ENCODE results near the gene METTL5.
A peak's percentile ranks its signal among the peaks of the same experiment; 100 is the strongest.
"Not testable (repeated sequence)": the region's sequence is repeated elsewhere in the genome, so short reads cannot be mapped to it uniquely, and the experiment has no call there.

The METTL5 gene

DNA sequence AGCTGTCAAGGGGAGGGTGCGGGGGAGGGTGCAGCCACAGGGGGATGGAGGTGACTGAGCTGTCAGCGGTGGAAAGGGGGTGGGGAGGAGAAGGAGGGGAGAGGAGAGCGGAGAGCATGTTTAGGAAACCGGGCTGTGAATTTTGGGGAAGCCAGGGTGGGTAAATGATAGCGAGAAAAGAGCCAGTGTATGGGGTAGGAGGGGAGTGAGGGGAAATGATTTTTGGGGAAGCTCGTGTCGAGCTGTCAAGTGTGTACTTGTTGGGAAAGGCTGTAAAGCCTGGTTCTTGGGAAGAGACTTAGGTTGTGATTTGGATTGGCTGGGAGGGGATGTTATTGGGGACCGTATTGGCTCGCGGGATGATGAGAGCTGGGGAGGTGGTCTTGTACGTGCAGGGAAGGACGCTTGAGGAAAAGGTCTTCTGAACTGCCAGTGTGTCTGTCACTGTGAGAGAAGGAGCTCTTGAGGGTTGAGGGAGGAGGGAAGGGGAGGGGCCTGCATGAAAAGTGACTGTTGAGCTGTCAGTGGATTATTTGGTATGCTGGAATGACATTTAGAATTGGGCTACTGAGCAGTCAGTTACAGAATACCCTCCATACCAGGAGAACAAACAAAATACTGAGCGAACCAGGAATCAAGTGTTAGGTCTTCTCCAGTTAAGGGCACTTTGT is 3.6 kb upstream of the METTL5 start:
- peak; percentile 53 for DNase-seq (ENCODE audit: low spot score)

GRCh38 chr2:169827272-169828140 is 2.8 kb upstream of the METTL5 start, which contains the start of gene UBR3:
TSS of gene UBR3 (plus strand) at chr2:169827454. CDS start at chr2:169827508, 54 bp downstream.
- DNase-seq (ENCODE audit: low spot score) = peak; percentile 93

DNA sequence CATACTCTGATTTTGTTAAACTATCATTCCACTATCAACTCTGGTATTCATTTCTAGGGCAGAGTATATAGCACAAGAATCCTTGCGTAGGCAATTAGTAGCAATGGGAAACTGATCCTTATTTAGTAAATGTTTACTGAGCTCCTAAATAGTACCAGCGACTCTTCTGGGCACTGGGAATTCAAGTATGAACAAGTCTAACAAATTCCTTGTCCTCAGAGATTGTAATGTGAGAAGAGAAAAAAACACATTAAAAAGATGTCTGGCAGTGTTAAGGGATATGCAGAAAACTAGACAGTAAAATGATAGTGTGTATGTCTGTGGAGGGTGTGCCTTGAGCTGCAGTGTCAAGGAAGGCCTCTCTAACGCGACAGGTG is 721 bp downstream of the METTL5 start:
- DNase-seq (ENCODE audit: low spot score) = no peak

GRCh38 chr2:169822785-169823392 is 1.8 kb downstream of the METTL5 start:
- no peak for DNase-seq (ENCODE audit: low spot score)

- DNase-seq (ENCODE audit: low spot score) = no peak
Observed at GRCh38 chr2:169822036-169822435, 2.7 kb downstream of the METTL5 start.

GRCh38 chr2:169820101-169820500 is 4.6 kb downstream of the METTL5 start:
- peak; percentile 71 for DNase-seq (ENCODE audit: low spot score)

- no peak for DNase-seq (ENCODE audit: low spot score)
Observed at GRCh38 chr2:169819106-169819505, 5.6 kb downstream of the METTL5 start.

DNA sequence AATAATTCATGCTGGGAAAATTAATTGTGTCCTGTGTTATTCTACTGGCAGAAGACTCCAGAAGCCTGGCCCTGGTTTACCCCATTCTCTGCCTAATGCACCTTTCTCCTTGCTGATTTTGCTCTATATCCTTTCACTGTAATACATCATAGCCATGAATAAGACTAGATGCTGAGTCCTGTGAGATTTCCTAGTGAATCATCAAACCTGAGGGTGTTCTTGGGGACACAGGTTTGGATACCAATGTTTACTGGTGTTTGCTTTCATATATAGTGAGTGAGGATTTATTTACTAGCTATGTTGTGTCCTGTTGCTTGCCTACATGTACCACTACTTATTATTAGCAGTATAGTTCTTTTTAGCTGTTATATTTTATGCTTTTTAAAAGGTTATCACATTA is 6.5 kb downstream of the METTL5 start:
- DNase-seq (ENCODE audit: low spot score) = peak; percentile 49

- DNase-seq (ENCODE audit: low spot score) = not testable (repeated sequence)
Observed at GRCh38 chr2:169817369-169817768, 7.3 kb downstream of the METTL5 start.

DNA sequence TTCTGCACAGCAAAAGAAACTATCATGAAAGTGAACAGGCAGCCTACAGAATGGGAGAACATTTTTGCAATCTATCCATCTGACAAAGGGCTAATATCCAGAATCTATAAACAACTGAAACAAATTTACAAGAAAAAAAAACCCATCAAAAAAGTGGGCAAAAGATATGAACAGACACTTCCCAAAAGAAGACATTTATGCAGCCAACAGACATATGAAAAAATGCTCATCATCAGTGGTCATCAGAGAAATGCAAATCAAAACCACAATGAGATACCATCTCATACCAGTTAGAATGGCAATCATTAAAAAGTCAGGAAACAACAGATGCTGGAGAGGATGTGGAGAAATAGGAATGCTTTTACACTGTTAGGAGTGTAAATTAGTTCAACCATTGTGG is 7.7 kb downstream of the METTL5 start:
- DNase-seq (ENCODE audit: low spot score) = not testable (repeated sequence)

DNA sequence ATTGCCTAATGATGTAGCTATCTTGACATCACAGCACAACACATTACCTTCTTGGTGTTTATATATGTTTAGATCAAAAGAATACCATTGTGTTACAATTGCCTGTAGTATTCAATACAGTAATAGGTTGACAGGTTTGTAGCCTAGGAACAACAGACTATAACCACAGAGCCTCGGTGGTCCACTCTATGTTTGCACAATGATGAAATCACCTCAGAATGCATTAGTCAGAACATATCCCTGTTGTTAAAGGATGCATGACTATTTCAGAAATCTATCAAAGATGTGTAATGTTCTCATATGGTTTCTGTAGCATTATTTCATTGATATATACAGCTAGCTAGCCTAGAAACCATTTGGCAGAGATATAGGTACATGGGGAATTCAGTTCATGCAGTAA is 8.9 kb downstream of the METTL5 start:
- peak; percentile 90 for DNase-seq (ENCODE audit: low spot score)

DNA sequence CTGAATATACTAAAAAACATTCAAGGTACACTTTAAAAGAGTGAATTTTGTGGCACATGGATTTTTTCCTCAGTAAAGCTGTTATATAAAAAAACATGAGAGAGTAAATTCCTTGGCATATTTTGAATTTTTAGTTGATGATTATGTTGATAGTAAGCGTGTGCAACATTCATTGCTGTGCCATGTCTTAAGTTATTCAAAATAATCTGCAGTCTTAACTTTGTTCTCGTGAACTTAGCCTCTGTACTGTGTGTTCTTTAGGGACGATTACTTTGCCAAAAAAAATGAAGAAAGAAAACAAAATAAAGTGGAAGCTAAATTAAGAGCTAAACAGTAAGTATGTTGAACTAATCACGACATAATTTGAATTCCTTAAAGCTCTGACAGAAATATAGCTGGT is 16.5 kb downstream of the METTL5 start:
- no peak for DNase-seq (ENCODE audit: low spot score)

DNA sequence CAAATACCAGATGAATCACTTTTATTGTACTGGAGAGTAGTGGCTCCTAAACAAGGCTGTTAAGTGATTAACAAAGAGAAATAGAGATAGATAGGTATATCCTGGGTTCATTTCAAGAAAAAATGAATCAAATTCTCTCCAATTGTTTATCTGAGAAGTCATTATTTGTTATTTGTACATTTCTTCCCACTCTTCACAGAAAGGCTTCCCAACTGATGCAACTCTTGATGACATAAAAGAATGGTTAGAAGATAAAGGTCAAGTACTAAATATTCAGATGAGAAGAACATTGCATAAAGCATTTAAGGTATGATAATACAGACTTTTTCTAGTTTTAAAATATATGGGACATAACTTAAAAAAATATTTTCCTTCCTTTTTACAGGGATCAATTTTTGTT is 18.1 kb downstream of the METTL5 start:
- no peak for DNase-seq (ENCODE audit: low spot score)

- DNase-seq (ENCODE audit: low spot score) = no peak
Observed at GRCh38 chr2:169803480-169803879, 21.2 kb downstream of the METTL5 start.

DNA sequence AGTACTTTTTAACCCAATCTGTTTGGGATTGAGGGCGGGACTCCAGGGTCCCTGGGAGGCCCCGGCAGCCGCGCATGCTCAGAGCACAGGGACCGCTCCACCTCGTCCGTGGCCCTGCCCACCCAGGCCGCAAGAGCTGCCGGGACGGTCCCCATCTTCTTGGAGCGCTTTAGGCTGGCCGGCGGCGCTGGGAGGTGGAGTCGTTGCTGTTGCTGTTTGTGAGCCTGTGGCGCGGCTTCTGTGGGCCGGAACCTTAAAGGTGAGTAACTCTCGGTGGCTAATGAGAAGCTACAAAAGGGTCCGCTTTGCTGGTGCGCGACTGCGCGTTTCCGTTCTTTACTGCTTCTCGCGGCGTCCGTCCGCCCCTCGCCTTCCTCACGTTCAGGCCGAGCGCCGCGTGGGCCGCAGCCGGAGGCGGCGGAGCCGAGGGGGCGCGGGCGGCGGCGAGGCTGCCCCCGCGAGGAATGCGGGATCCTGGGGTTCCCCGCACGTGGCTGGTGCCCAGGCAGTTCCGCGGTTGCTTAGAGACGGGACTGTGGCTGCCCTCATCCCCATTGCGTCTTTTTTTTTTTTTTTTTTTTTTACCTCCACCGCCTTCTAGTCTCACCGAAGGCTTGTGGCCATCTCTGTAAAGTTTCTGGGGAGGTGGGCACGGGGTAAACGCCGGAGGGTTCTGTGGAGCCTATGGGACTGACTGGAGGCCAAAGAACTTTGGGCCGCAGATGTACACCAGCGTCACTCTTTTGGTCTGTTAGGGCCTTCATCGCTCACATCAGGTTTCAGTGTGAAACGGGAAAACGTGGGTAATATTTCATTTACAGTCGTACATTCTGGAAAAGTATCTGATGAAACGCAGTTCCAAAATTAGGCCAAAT is 25.8 kb downstream of the METTL5 start, which contains the start of gene SSB:
Gene SSB (plus strand): TSS at position 154 of the 875 bp plus-strand sequence. CDS start 2,090 bp downstream, outside the sequence.
- DNase-seq (ENCODE audit: low spot score) = peak; percentile 98

- DNase-seq (ENCODE audit: low spot score) = no peak
Observed at GRCh38 chr2:169798397-169798717, 26.3 kb downstream of the METTL5 start.

GRCh38 chr2:169797601-169798000 is 27.1 kb downstream of the METTL5 start:
- DNase-seq (ENCODE audit: low spot score) = no peak

GRCh38 chr2:169796441-169796840 is 28.3 kb downstream of the METTL5 start:
- no peak for DNase-seq (ENCODE audit: low spot score)

DNA sequence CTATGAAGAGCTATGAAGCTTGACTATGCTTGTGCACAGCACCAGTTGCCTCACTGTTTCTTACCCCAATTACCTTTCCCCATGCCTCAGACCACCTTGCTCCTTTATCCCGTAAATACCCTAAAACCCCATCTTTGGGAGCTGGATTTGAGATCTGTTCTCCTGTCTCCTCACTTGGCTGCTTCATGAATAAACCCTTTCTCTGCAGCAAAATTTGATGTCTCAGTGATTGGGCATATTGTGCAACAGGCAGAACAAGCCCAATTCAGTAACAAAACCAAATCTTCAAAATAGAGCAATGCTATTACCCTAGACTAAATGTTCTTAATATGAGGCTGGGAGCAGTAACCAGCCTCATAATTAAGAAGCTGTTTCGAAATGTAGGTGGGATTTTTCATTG is 29.5 kb downstream of the METTL5 start:
- no peak for DNase-seq (ENCODE audit: low spot score)

DNA sequence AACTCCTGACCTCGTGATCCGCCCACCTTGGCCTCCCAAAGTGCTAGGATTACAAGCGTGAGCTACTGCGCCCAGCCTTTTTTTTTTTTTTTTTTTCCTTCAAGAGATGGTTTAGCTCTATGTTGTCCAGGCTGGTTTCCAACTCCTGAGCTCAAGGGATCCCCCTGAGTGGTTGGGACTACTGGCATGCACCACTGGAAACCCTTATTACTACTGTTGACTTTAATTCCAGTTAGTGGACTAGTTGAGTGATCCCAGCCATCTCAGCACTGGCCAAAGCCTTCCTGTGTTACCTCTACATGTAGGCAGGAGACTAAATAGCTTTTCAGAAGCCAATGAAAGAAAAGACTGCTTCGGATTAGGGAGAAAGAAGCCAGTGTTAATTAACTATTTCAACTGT is 34.1 kb downstream of the METTL5 start:
- DNase-seq (ENCODE audit: low spot score) = no peak

DNA sequence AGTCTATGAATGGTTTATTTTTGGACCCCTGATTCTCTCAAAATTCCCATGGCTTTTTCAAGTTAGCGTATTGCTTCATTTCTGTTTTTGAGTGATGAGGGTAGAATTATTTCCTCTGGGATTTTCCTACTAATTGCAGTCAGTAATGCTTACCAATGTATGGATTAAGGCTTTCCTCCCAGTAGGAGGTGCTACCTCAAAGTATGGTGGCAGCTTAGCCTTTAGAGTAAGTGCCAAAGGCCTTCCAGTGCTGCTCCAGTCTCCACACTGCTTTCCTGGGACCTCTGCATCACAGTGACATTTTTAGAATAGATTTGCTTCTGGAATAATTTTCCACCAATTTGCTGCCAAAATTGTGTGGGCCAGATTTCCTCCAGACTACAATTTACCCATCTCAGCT is 42.2 kb downstream of the METTL5 start:
- no peak for DNase-seq (ENCODE audit: low spot score)

All from kidney tubule cell (primary cell).